A673 (cell line): ENCODE measurements around the gene TUBA1A.

Source experiments
- CTCF ChIP-seq: fragments of 300-800, 200-600 bp; sonication (generic); conservative IDR thresholded peaks from 2 replicates; pipeline ENCODE4 v1.5.1; 2017; ENCODE audit warnings: low read depth, mild to moderate bottlenecking, antibody characterized with exemption, low read length, moderate library complexity, mixed read lengths
- EZH2 ChIP-seq: fragments of 200-600 bp; sonication (generic); IDR thresholded peaks from 2 replicates; pipeline ENCODE4 v1.6.1; 2017; ENCODE audit warnings: borderline replicate concordance, low read depth, mild to moderate bottlenecking, mixed read lengths, antibody characterized with exemption, low read length; ENCODE audit not compliant: poor library complexity, severe bottlenecking

DNA sequence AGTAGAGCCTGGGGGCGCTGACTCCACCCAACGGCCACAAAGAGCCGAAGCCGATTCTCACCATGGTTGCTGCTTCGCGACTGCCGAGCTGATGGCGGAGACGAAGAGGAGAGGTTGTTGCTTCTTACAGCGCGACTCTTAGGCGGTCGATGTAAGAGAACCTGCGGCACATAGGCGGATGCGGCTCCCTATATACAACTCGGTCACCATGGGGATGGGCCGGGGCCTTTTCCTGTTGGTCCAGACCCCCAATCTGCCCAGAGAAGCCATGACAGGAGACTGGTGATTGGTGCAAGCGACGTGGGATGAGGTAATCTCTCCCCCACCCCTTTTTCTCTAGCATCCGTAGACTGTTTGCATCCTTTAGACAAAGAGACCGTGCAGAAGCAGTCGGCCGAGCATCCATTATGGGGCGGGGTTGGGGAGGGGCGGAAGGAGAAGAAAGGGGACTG lies at the start of gene TUBA1A:
- TF ChIP-seq CTCF (no peak), EZH2 (no peak)
